EH (cell line): ENCODE measurements around the gene CD47.

ENCODE experiments used
- DNase-seq: peaks from one replicate; pipeline ENCODE4 v3.0.0-alpha.2; 2015; ENCODE audit warnings: low read depth

CD47 gene

DNA sequence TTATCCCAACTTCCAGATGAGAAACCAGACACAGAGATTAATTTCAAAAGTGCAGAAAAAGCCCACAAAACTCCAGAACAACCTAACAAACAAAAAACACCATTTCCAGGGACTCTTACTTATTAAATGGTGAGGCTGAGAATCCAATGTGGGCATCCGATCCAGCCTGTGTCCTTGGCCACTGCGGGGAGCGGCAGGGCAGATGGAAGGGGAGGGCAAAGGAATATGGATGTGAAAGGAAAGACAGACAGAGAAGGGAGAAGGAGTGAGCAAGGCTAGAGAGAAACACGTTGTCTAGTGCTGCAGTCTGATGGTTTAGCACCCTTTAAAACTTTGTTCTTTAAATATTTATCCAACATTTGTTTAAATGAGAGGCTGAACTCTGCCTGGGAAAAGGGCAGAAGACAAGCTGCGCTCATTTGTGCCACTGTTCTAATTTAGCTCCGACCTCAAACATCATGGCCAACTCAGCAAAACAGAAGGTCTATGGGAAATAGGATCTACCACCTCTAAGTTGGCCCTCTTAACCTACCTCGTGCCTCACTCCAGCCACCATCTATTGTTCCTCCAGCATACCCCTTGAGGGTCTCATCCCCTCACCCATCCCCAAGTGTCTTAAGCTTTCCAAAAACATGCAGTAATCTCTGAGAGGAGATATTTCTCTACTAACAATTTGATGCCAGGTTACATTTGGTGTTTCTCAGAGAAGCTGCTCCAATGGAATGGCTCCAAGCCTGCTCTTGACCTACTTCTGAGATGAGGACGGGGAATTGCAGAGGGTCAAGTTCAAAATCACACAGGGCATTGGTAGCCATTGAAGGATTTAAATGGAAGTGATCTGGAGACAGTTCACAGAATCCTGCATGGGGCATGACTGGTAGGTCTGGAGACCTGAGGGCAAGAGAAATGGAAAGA, 77.4 kb downstream of the CD47 start:
- no peak for DNase-seq

- DNase-seq: no peak
Measured at GRCh38 chr3:108012304-108012703, 78.5 kb downstream of the CD47 start.

DNA sequence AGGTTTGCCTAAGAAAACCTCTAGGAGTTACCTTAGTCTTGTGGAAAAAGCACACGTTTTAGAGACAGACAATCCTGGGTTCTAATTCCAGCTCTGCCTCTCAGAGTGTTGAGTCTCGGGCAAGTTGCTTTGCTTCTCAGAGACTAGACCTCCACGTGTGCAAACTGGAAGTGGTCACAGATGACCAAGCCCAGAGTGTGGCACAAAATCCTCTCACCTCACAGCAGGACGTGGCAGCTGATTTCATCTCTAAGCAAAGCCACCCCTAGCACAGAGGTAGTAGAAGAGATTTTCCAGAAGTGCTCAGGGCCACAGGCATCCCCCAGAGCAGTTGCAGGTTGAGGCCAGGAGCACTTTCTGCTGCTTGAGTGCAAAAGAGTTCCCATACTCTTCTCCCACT, 79.2 kb downstream of the CD47 start:
- no peak for DNase-seq

DNA sequence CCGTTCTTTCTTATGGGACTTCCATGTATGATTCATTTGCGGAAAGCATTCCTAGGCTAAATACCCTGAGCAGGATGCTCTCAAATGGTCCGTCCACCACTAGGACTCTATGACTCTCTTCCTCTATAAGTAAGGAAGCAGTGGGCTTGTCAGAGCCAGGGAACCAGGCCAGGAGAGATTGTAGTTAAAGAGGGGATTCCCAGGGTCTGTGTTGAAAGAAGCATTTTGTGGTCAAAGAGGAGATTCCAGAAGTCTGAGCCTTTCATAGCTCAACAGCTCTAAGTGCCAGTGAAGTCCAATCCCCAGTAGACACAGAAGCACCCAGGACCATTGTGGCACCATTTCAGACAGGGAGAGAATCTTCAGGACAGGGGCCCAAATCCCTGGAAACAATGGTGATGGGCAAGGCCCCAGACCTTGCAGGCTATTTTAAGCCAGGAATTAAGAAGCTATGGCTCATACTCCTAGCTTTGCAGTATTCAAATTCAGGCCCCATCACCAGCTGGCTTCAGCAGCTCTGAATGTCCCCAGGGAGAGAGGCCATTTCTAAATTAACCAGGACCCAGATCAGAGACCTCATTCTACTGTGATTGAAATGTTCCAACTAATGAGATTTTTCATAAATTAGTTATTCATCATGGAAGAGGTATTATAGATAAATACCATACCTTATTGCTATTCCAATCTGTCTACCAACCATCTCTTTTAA, 81.7 kb downstream of the CD47 start:
- peak; percentile 62 for DNase-seq

- no peak for DNase-seq
Measured at GRCh38 chr3:108008106-108008505, 82.7 kb downstream of the CD47 start.

DNA sequence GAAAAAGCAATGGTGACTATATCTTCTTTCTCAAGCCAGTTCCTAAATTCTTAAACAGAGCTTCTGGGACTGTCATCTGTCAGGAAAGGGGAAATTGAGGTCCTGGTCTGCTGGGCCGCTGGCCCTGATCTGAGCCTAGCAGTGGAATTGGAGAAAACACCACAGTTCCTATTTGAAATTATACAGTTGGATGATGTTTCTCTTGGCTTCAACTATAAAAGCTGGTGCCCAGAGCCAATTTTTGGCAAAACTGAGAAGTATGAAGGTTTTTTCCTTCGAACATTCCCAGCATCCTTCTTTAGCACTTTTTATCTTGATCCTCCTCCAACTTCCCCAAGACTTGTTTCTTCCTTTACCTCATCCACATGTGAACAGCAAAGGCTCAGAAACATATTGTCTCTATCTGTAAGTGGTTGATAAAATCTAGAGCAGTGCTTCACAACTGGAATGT, 83.9 kb downstream of the CD47 start:
- no peak for DNase-seq

DNA sequence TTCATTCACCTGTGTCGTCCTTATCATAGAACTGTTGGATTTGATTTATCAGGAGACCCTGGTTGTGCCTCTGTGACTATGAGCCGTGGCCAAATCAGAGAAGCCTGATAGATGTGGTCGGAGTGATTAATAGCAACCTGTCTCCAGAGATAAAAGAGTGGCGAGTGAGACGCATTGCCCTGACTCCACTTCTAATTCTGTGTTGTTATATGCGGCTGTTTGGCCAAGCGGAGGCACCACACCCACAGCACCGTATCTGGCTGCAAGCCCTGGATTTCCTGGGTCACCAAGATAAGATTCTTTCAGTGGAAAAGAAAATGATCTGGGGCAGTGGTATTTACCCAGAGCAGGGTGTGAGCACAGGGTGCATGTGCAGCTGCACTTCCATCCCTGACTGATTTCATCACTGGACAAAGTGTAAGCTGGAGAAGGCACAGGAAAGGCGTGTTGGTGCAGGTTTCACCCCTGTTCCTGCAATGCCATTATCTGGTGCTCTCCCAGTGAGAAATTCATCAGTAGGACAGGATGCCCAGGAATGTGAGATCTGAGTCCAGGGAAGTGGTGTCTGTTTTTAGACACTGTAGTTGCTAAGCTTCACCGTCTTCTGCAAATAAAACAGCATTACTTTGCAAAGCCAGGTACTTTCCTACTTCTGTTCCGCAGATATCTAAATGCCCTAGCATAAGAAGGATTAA, 84.6 kb downstream of the CD47 start:
- no peak for DNase-seq

GRCh38 chr3:108004647-108005046, 86.2 kb downstream of the CD47 start:
- DNase-seq: no peak

DNA sequence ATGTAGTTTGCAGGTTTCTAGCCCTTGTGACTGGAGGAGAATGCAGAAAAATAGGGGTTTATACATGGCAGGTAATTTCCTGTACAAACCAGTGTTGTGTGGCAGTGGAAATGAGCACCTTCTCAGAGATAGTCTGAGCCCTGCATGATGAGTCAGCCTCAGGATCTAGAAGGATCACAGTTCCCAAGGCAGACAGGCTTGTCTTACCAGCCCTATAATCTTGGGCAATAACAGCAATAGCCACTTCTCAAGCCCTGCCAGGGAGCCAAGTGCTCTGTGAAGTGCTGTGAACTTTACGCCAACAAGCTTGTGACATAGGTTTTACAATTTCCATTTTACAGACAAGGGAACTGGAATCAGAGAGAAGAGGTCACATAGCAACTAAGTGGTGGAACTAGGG, 89.4 kb downstream of the CD47 start:
- DNase-seq: no peak

DNA sequence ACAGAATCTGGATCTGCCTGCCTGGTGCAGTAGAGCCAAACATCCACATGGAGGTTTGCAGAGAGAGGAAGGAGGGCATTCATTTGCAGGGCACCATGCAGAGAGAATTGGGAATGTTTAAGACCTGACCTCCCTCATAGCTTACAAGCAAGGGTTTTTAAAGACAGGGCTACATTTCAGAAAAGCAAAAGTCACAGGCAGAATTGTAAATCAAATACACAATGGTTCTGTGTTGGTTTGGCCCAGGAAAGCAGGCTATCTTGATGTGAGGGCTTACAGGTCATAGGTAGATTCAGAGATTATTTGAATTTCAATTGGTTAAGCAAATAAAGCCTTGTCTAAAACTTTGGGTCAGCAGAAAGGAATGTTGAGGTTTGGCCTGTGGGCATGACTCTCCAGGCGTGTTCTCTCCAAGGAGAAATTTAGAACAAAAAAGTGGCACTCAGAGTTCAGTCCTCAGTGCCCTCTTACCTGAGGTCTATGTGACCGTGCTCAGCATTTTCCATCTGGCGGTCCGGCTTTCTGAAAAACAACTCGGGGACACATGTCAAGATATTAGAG, 91.5 kb downstream of the CD47 start:
- no peak for DNase-seq

GRCh38 chr3:107997671-107998070, 93.2 kb downstream of the CD47 start:
- no peak for DNase-seq

GRCh38 chr3:107995823-107996222, 95.0 kb downstream of the CD47 start:
- DNase-seq: no peak

GRCh38 chr3:107994956-107995715, 95.7 kb downstream of the CD47 start:
- DNase-seq: no peak

- no peak for DNase-seq
Measured at GRCh38 chr3:107994181-107994580, 96.7 kb downstream of the CD47 start.

GRCh38 chr3:107993771-107994170, 97.1 kb downstream of the CD47 start:
- DNase-seq: peak; percentile 37
